ENCODE measurements around the gene OR4Q3.
"Not testable (repeated sequence)": the region's sequence is repeated elsewhere in the genome, so short reads cannot be mapped to it uniquely, and the experiment has no call there.

OR4Q3 gene

GRCh38 chr14:19743256-19743655, at the start of gene OR4Q3:
OR4Q3 (plus strand) TSS chr14:19743571.
- DNase-seq (ENCODE audit: low read depth): no peak

- DNase-seq (ENCODE audit: low read depth): no peak
These were observed 14.0 kb upstream of the OR4Q3 start for GRCh38 chr14:19729359-19729758.

GRCh38 chr14:19729763-19730162, 13.6 kb upstream of the OR4Q3 start:
- DNase-seq (ENCODE audit: low read depth): no peak

- DNase-seq (ENCODE audit: low read depth): not testable (repeated sequence)
These were observed 9.5 kb upstream of the OR4Q3 start for GRCh38 chr14:19733893-19734292.

GRCh38 chr14:19752316-19752715, 8.9 kb downstream of the OR4Q3 start:
- DNase-seq (ENCODE audit: low read depth): not testable (repeated sequence)

GRCh38 chr14:19754172-19754571, 10.8 kb downstream of the OR4Q3 start:
- no peak for DNase-seq (ENCODE audit: low read depth)

- not testable (repeated sequence) for DNase-seq (ENCODE audit: low read depth)
These were observed 28.1 kb downstream of the OR4Q3 start for GRCh38 chr14:19771491-19771890.

- no peak for DNase-seq (ENCODE audit: low read depth)
These were observed 28.6 kb downstream of the OR4Q3 start for GRCh38 chr14:19771895-19772430.

- not testable (repeated sequence) for DNase-seq (ENCODE audit: low read depth)
These were observed 29.1 kb downstream of the OR4Q3 start for GRCh38 chr14:19772454-19772853.

- not testable (repeated sequence) for DNase-seq (ENCODE audit: low read depth)
These were observed 29.8 kb downstream of the OR4Q3 start, which contains the start of gene OR4M1 for GRCh38 chr14:19773204-19773603. OR4M1 (plus strand) TSS chr14:19773504; CDS start chr14:19780323, 6,819 bp downstream.

- no peak for DNase-seq (ENCODE audit: low read depth)
These were observed 32.2 kb downstream of the OR4Q3 start for GRCh38 chr14:19775587-19775986.

GRCh38 chr14:19785848-19786247, 42.5 kb downstream of the OR4Q3 start:
- not testable (repeated sequence) for DNase-seq (ENCODE audit: low read depth)

GRCh38 chr14:19787318-19787717, 43.9 kb downstream of the OR4Q3 start:
- DNase-seq (ENCODE audit: low read depth): not testable (repeated sequence)

GRCh38 chr14:19788150-19788549, 44.8 kb downstream of the OR4Q3 start:
- not testable (repeated sequence) for DNase-seq (ENCODE audit: low read depth)

GRCh38 chr14:19796520-19797108, 53.2 kb downstream of the OR4Q3 start:
- DNase-seq (ENCODE audit: low read depth): not testable (repeated sequence)

All from activated T-helper 1 cell treated with Interleukin-2 at 50 U/mL for 16 hours (primary cell).